Neuronal stem cell (in vitro differentiated cells): ENCODE data around the gene C19orf47.

Experiments
- DNase-seq: peaks from one replicate; pipeline ENCODE4 v3.0.0-alpha.2; 2013; ENCODE audit warnings: low spot score
- H2AFZ ChIP-seq: one replicate; pipeline ENCODE4 v1.6.1; 2013; ENCODE audit warnings: mild to moderate bottlenecking, low read length, inconsistent platforms
- H2AK5ac ChIP-seq: 2 replicates; pipeline ENCODE4 v1.6.1; 2013; ENCODE audit warnings: low read depth, mild to moderate bottlenecking, inconsistent platforms, low read length, moderate library complexity, mixed read lengths
- H2BK120ac ChIP-seq: 2 replicates; pipeline ENCODE4 v1.6.1; 2013; ENCODE audit warnings: low read depth, mild to moderate bottlenecking, inconsistent platforms, low read length, moderate library complexity, mixed read lengths
- H2BK12ac ChIP-seq: one replicate; pipeline ENCODE4 v1.6.1; 2013; ENCODE audit warnings: low read length, inconsistent platforms
- H2BK15ac ChIP-seq: 2 replicates; pipeline ENCODE4 v1.6.1; 2013; ENCODE audit warnings: mild to moderate bottlenecking, low read length, inconsistent platforms, mixed read lengths
- H2BK5ac ChIP-seq: one replicate; pipeline ENCODE4 v1.6.1; 2013; ENCODE audit warnings: inconsistent platforms, mild to moderate bottlenecking, low read length, moderate library complexity
- H3K14ac ChIP-seq: one replicate; pipeline ENCODE4 v1.6.1; 2013; ENCODE audit warnings: low read length, inconsistent platforms
- H3K18ac ChIP-seq: 2 replicates; pipeline ENCODE4 v1.6.1; 2013; ENCODE audit warnings: low read length, inconsistent platforms
- H3K23ac ChIP-seq: 2 replicates; pipeline ENCODE4 v1.6.1; 2013; ENCODE audit warnings: low read depth, mild to moderate bottlenecking, mixed read lengths, low read length, inconsistent platforms; ENCODE audit not compliant: poor library complexity
- H3K27ac ChIP-seq: replicated peaks from 3 replicates; pipeline ENCODE4 v1.5.1; 2013; ENCODE audit warnings: low read length, inconsistent platforms
- H3K27me3 ChIP-seq, 3 experiments: 2 replicates each; pipeline ENCODE4 v1.6.1; 2013; ENCODE audit warnings: low read length in 3 of 3, mild to moderate bottlenecking in 2 of 3, inconsistent platforms in 1 of 3, low read depth in 1 of 3, mixed read lengths in 1 of 3, moderate library complexity in 1 of 3; ENCODE audit not compliant: control insufficient read depth in 3 of 3, insufficient read depth in 3 of 3
- H3K36me3 ChIP-seq, 2 donors: replicated peaks in 1 of 2; 2 replicates each; pipeline ENCODE4 v1.6.1; 2013; ENCODE audit warnings: low read length in 2 of 2; ENCODE audit not compliant: control insufficient read depth in 2 of 2, insufficient read depth in 2 of 2
- H3K4ac ChIP-seq: 2 replicates; pipeline ENCODE4 v1.6.1; 2013; ENCODE audit warnings: inconsistent platforms, mild to moderate bottlenecking, low read length, moderate library complexity
- H3K4me1 ChIP-seq, 2 donors: 1 replicate in 1 of 2; 2 replicates in 1 of 2; pipeline ENCODE4 v1.6.1; 2013; ENCODE audit warnings: low read length in 2 of 2, low read depth in 1 of 2; ENCODE audit not compliant: control insufficient read depth in 2 of 2, insufficient read depth in 1 of 2
- H3K4me2 ChIP-seq: one replicate; pipeline ENCODE4 v1.6.1; 2013; ENCODE audit warnings: mild to moderate bottlenecking, low read length, inconsistent platforms; ENCODE audit not compliant: insufficient read depth, poor library complexity, severe bottlenecking
- H3K4me3 ChIP-seq, 2 donors: 2 replicates each; pipeline ENCODE4 v1.5.1; 2013; ENCODE audit warnings: low read length in 2 of 2, mild to moderate bottlenecking in 2 of 2, inconsistent platforms in 1 of 2, moderate library complexity in 1 of 2
- H3K79me1 ChIP-seq: one replicate; pipeline ENCODE4 v1.6.1; 2013; ENCODE audit warnings: low read depth, mild to moderate bottlenecking, inconsistent platforms, low read length, moderate library complexity
- H3K9ac ChIP-seq: one replicate; pipeline ENCODE4 v1.6.1; 2013; ENCODE audit warnings: mild to moderate bottlenecking, low read depth, low read length, inconsistent platforms; ENCODE audit not compliant: poor library complexity
- H3K9me3 ChIP-seq, 2 donors: replicated peaks in 1 of 2; 2 replicates each; pipeline versions ENCODE3 to v1.6.1; 2013; ENCODE audit warnings: low read length in 2 of 2, mild to moderate bottlenecking in 2 of 2, inconsistent platforms in 1 of 2, low read depth in 1 of 2, mixed read lengths in 1 of 2, moderate library complexity in 1 of 2; ENCODE audit not compliant: control insufficient read depth in 2 of 2, insufficient read depth in 1 of 2
- H4K8ac ChIP-seq: one replicate; pipeline ENCODE4 v1.6.1; 2013; ENCODE audit warnings: low read depth, mild to moderate bottlenecking, inconsistent platforms, low read length, moderate library complexity
- H4K91ac ChIP-seq: one replicate; pipeline ENCODE4 v1.6.1; 2013; ENCODE audit warnings: low read length, low read depth, mild to moderate bottlenecking, inconsistent platforms; ENCODE audit not compliant: poor library complexity
- whole genome bisulfite sequencing, 2 donors: extraction: QIAGEN DNeasy Blood & Tissue Kit; methylation state at CpG; one replicate each; pipeline ENCODE4 v1.1.7; 2013; ENCODE audit warnings: missing lambda C conversion rate in 2 of 2, mixed read lengths in 1 of 2; ENCODE audit not compliant: insufficient read length in 2 of 2, insufficient replicate concordance in 1 of 2; ENCODE audit errors: extremely low coverage in 2 of 2; 5-methylcytosine and 5-hydroxymethylcytosine counted together

The C19orf47 gene

DNA sequence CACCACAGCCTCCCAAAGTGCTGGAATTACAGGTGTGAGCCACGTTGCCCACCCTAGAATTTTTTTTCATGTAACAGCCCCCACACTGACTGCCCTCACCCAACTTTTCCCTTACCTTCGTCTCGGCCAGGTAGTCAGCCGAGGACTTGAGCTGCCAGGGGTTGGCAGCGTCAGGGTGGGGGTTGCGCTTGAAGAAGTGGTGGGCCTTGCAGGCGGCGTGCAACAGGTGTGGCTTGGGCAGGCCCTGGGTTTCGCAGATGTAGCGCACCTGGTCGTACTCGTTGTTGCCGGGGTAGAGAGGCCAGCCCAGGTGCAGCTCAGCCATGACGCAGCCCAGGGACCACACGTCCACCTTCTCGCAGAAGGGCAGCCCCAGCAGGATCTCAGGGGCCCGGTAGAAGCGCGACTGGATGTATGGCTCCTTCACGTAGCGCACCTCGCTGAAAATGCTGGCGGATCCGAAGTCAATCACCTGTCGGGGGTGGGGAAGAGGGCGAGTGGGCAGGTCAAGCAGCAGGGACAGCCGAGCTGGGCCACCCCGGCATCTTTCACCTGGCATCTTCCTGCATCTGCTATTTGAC lies 35.6 kb upstream of the C19orf47 start:
- Histone ChIP-seq H3K23ac (peak overlapping the region; percentile 80), H2AFZ (no peak overlapping the region), H4K8ac (no peak overlapping the region), H3K4ac (no peak overlapping the region), H2BK5ac (no peak overlapping the region), H3K18ac (no peak overlapping the region), H3K9ac (no peak overlapping the region), H2BK12ac (no peak overlapping the region), H4K91ac (no peak overlapping the region), H3K27ac (no peak overlapping the region), H3K4me1 (no peaks in the 10 kb centered on the region), H3K4me2 (no peak overlapping the region), H3K14ac (no peak overlapping the region), H2AK5ac (no peak overlapping the region), H3K4me3 (peak overlapping the region in 1 of 2 donors; percentile 46), H2BK120ac (no peak overlapping the region), H3K27me3 (no peaks in the 10 kb centered on the region), H3K9me3 (peaks cover 0 to 1% of the 10 kb centered on the region in 2 donors), H3K79me1 (peaks cover 8% of the 10 kb centered on the region), H3K36me3 (peaks cover 13 to 14% of the 10 kb centered on the region in 2 donors), H2BK15ac (no peak overlapping the region)
- DNase-seq = no peak
- no CpG with 5 or more reads among the region's 28 CpGs for WGBS, 2 donors

DNA sequence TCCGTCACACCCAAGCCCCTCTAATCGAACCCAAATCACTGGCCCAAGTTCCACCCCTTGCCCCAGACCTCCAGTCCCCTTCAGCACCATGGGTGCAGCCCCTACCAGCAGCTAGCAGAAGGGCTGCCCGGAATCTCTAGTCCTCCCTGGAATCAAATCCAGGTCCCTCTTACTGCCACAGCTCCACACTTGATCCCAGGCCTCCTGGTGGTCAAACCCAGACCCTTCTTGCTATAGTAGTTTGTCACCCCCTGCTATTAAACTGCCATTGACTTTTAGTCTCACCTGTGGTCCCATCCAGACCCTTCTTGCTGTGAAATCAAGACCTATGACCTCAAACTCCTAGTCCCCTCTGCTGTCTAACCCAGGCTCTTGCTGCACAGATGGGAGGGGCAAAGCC lies 33.1 kb upstream of the C19orf47 start:
- WGBS, 2 donors = no CpG with 5 or more reads among the region's 3 CpGs
- no peak for DNase-seq

DNA sequence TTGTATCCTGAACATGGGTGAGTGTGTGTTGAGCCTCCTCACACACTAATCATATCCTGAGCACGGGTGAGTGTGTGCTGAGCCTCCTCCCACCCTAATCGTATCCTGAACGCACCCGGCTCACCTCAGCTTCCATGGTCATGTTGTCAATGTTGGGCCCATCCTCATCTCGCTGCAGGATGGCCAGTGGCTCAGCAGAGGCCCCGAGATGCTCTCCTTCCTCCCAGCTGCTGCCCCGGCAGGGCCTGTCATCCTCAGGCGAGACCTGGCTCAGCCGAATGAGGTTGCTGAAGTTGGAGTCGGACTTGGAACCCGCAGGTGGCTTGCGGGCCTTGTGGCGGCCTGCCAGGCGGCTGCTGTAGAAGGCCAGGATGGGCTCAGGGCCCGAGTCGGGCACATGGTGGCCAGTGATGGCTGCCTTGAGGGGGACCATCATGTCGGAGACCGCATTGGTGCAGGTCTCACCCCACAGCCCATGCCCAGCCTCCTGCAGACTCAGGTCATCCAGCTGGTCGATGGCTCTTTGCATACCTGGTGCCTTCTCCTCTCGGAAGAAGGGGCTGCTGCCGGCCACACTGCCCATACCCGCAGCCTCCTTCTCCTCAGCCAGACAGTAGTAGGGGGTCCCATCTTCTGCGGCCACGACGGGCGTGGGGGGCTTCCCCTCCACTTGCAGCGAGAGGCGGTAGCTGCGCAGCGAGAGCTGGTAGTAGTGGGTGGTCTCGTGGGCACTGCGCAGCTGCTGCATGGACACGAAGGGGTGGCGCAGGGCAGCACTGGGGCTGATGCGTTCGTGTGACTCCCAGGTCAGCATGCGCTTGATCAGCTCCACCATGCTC lies 32.2 kb upstream of the C19orf47 start:
- Histone ChIP-seq H3K18ac (no peak overlapping the region), H2BK12ac (no peak overlapping the region), H3K27ac (no peak overlapping the region), H2AFZ (no peak overlapping the region), H3K14ac (peak overlapping the region; percentile 21), H3K4me3 (no peak overlapping the region), H2BK15ac (no peak overlapping the region), H4K91ac (no peak overlapping the region), H2BK5ac (peak overlapping the region; percentile 3), H3K9me3 (peaks cover 0 to 4% of the 10 kb centered on the region in 2 donors), H3K9ac (peak overlapping the region; percentile 77), H3K4me2 (no peak overlapping the region), H3K23ac (peak overlapping the region; percentile 73), H3K4ac (no peak overlapping the region), H3K79me1 (peaks cover 10% of the 10 kb centered on the region), H3K27me3 (no peaks in the 10 kb centered on the region), H3K4me1 (no peaks in the 10 kb centered on the region), H2AK5ac (no peak overlapping the region), H2BK120ac (peak overlapping the region; percentile 6), H4K8ac (peak overlapping the region; percentile 65), H3K36me3 (peaks cover 27 to 36% of the 10 kb centered on the region in 2 donors)
- DNase-seq = no peak
- WGBS, 2 donors = no CpG with 5 or more reads among the region's 37 CpGs

More for the DNA sequence above, 33.1 kb upstream of the C19orf47 start:
- Histone ChIP-seq H3K27ac (no peak overlapping the region), H4K91ac (no peak overlapping the region), H3K4me1 (no peaks in the 10 kb centered on the region), H3K18ac (no peak overlapping the region), H3K4me3 (no peak overlapping the region), H2BK15ac (no peak overlapping the region), H3K36me3 (peaks cover 27 to 32% of the 10 kb centered on the region in 2 donors), H2BK120ac (peak overlapping the region; percentile 6), H4K8ac (no peak overlapping the region), H3K4ac (no peak overlapping the region), H3K9ac (no peak overlapping the region), H2AFZ (no peak overlapping the region), H3K4me2 (no peak overlapping the region), H3K9me3 (peaks cover 0 to 4% of the 10 kb centered on the region in 2 donors), H3K79me1 (peaks cover 10% of the 10 kb centered on the region), H2BK12ac (no peak overlapping the region), H2AK5ac (no peak overlapping the region), H3K14ac (no peak overlapping the region), H3K27me3 (no peaks in the 10 kb centered on the region), H3K23ac (no peak overlapping the region), H2BK5ac (peak overlapping the region; percentile 3)

DNA sequence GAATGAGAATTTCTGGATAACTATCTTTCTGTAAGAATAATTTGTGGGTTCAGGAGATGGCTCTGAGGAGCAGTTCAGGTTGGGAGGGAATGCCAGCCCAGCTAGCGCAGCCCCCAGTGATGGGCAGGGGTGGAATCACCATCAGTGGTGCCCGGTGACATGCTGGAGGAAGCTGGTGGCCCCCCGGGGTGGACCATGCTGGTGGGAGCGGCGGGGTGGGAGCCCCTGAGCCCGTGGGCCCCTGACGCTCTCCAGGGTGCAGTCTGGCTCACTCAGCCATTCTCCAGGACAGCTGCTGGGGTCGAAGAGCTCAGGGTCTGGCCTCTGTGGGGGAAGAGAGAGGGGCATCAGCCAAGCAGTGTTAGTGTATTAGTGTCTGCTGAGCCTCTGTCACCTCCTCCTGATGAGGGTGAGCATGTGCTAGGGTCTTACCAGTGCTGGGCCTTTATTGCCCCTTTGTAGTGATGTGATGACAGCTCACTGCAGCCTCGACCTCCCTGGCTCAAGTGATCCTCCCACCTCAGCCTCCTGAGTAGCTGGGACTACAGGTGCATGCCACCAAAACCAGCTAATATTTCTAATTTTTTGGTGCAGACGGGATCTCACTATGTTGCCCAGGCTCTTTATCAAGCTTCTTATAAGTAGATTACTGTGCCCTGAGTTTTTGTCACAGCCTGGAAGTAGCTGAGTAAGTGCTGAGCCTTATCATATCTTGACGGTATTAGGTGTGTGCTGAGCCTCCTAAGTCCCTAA lies 31.4 kb upstream of the C19orf47 start:
- Histone ChIP-seq H2AFZ (no peak overlapping the region), H3K4me3 (no peak overlapping the region), H3K36me3 (peaks cover 30 to 42% of the 10 kb centered on the region in 2 donors), H2AK5ac (no peak overlapping the region), H3K9ac (no peak overlapping the region), H3K4me1 (no peaks in the 10 kb centered on the region), H3K18ac (no peak overlapping the region), H3K23ac (peak overlapping the region; percentile 55), H2BK12ac (no peak overlapping the region), H4K8ac (no peak overlapping the region), H3K27ac (no peak overlapping the region), H3K79me1 (peaks cover 10% of the 10 kb centered on the region), H4K91ac (no peak overlapping the region), H2BK15ac (no peak overlapping the region), H3K14ac (no peak overlapping the region), H2BK120ac (no peak overlapping the region), H3K4ac (no peak overlapping the region), H3K4me2 (no peak overlapping the region), H3K27me3 (no peaks in the 10 kb centered on the region), H2BK5ac (no peak overlapping the region), H3K9me3 (peaks cover 0 to 4% of the 10 kb centered on the region in 2 donors)
- WGBS, 2 donors = no CpG with 5 or more reads among the region's 11 CpGs
- DNase-seq = no peak
